H9 (cell line): Measurements from ENCODE around the gene LYSMD2. TPM values are rescaled to one million over a fixed set of nuclear protein-coding genes. Genes with fewer than 3 reads are reported as not detected.

Experiments
- DNase-seq: peaks from one replicate; pipeline ENCODE4 v3.0.0-alpha.2; 2017
- H2AFZ ChIP-seq: one replicate; pipeline ENCODE4 v1.6.1; 2013; ENCODE audit warnings: mild to moderate bottlenecking, low read length, control low read depth, moderate library complexity
- H2AK5ac ChIP-seq: 2 replicates; pipeline ENCODE4 v1.6.1; 2013; ENCODE audit warnings: low read length, control low read depth, mixed read lengths; ENCODE audit not compliant: insufficient read length
- H2BK120ac ChIP-seq: one replicate; pipeline ENCODE4 v1.6.1; 2013; ENCODE audit warnings: low read depth, mild to moderate bottlenecking, low read length, control low read depth, inconsistent platforms; ENCODE audit not compliant: poor library complexity, severe bottlenecking
- H2BK12ac ChIP-seq: 2 replicates; pipeline ENCODE4 v1.6.1; 2013; ENCODE audit warnings: low read length, control low read depth, mixed read lengths, low read depth; ENCODE audit not compliant: insufficient read length
- H2BK15ac ChIP-seq: 2 replicates; pipeline ENCODE4 v1.6.1; 2013; ENCODE audit warnings: low read depth, low read length, control low read depth
- H2BK20ac ChIP-seq: one replicate; pipeline ENCODE4 v1.6.1; 2013; ENCODE audit warnings: low read depth, mild to moderate bottlenecking, low read length, control low read depth, inconsistent platforms; ENCODE audit not compliant: poor library complexity, severe bottlenecking
- H2BK5ac ChIP-seq: 2 replicates; pipeline ENCODE4 v1.6.1; 2013; ENCODE audit warnings: low read length, control low read depth, mixed read lengths; ENCODE audit not compliant: insufficient read length
- H3K14ac ChIP-seq: 2 replicates; pipeline ENCODE4 v1.6.1; 2013; ENCODE audit warnings: low read length, control low read depth; ENCODE audit not compliant: insufficient read depth
- H3K18ac ChIP-seq: 2 replicates; pipeline ENCODE4 v1.6.1; 2013; ENCODE audit warnings: low read depth, mild to moderate bottlenecking, mixed read lengths, low read length, control low read depth; ENCODE audit not compliant: insufficient read length
- H3K23ac ChIP-seq: 2 replicates; pipeline ENCODE4 v1.6.1; 2013; ENCODE audit warnings: low read length, control low read depth, mixed read lengths, low read depth; ENCODE audit not compliant: insufficient read length
- H3K23me2 ChIP-seq: 2 replicates; pipeline ENCODE4 v1.6.1; 2013; ENCODE audit warnings: low read depth, mild to moderate bottlenecking, mixed read lengths, low read length, control low read depth; ENCODE audit not compliant: insufficient read length, poor library complexity, severe bottlenecking
- H3K27ac ChIP-seq: 2 replicates; pipeline ENCODE4 v1.5.1; 2013; ENCODE audit warnings: low read length, control low read depth, mixed read lengths, low read depth; ENCODE audit not compliant: insufficient read length
- H3K27me3 ChIP-seq: 2 replicates; pipeline ENCODE4 v1.6.1; 2013; ENCODE audit warnings: low read length, control low read depth, inconsistent platforms; ENCODE audit not compliant: insufficient read depth
- H3K4ac ChIP-seq: 2 replicates; pipeline ENCODE4 v1.6.1; 2013; ENCODE audit warnings: low read depth, mild to moderate bottlenecking, control low read depth, inconsistent platforms, low read length, moderate library complexity
- H3K4me1 ChIP-seq: 2 replicates; pipeline ENCODE4 v1.6.1; 2013; ENCODE audit warnings: low read length, control low read depth, inconsistent platforms; ENCODE audit not compliant: insufficient read depth
- H3K4me2 ChIP-seq: 2 replicates; pipeline ENCODE4 v1.6.1; 2013; ENCODE audit warnings: low read length, control low read depth, mixed read lengths; ENCODE audit not compliant: insufficient read length, insufficient read depth
- H3K56ac ChIP-seq: 2 replicates; pipeline ENCODE4 v1.6.1; 2013; ENCODE audit warnings: low read depth, mild to moderate bottlenecking, mixed read lengths, low read length, control low read depth; ENCODE audit not compliant: insufficient read length
- H3K79me1 ChIP-seq: 2 replicates; pipeline ENCODE4 v1.6.1; 2013; ENCODE audit warnings: low read depth, mild to moderate bottlenecking, moderate library complexity, low read length, control low read depth, inconsistent platforms; ENCODE audit not compliant: insufficient read depth, poor library complexity, severe bottlenecking
- H3K79me2 ChIP-seq: 2 replicates; pipeline ENCODE4 v1.6.1; 2013; ENCODE audit warnings: low read length, control low read depth, inconsistent platforms; ENCODE audit not compliant: insufficient read depth
- H3K9ac ChIP-seq: 2 replicates; pipeline ENCODE4 v1.6.1; 2013; ENCODE audit warnings: low read length, control low read depth, mixed read lengths; ENCODE audit not compliant: insufficient read length; ENCODE audit errors: extremely low read depth
- H3K9me3 ChIP-seq: one replicate; pipeline ENCODE4 v1.6.1; 2013; ENCODE audit warnings: low read depth, low read length, inconsistent platforms; ENCODE audit not compliant: control insufficient read depth
- H3T11ph ChIP-seq: one replicate; pipeline ENCODE4 v1.6.1; 2013; ENCODE audit warnings: mild to moderate bottlenecking, low read length, control low read depth, inconsistent platforms
- H4K20me1 ChIP-seq: one replicate; pipeline ENCODE4 v1.6.1; 2013; ENCODE audit not compliant: control insufficient read depth, insufficient read length, insufficient read depth
- H4K5ac ChIP-seq: 2 replicates; pipeline ENCODE4 v1.6.1; 2013; ENCODE audit warnings: low read depth, mild to moderate bottlenecking, mixed read lengths, low read length, control low read depth; ENCODE audit not compliant: insufficient read length
- H4K8ac ChIP-seq: replicated peaks from 2 replicates; pipeline ENCODE4 v1.6.1; 2013; ENCODE audit warnings: low read length, control low read depth, mixed read lengths, low read depth; ENCODE audit not compliant: insufficient read length
- H4K91ac ChIP-seq: 2 replicates; pipeline ENCODE4 v1.6.1; 2013; ENCODE audit warnings: low read depth, mild to moderate bottlenecking, moderate library complexity, mixed read lengths, low read length, control low read depth; ENCODE audit not compliant: insufficient read length
- H3K27ac Mint-ChIP-seq, 3 experiments: 2 replicates in 2 of 3; 3 replicates in 1 of 3; pipeline ENCODE4 v1.8.0; 2020 to 2021; ENCODE audit warnings: mixed read lengths in 3 of 3, mild to moderate bottlenecking in 1 of 3, moderate library complexity in 1 of 3
- H3K27me3 Mint-ChIP-seq: 2 replicates; pipeline ENCODE4 v1.8.0; 2021; ENCODE audit warnings: low read depth, mild to moderate bottlenecking, moderate library complexity, mixed read lengths
- H3K36me3 Mint-ChIP-seq, 3 experiments: 2 replicates in 2 of 3; 3 replicates in 1 of 3; pipeline ENCODE4 v1.8.0; 2020 to 2021; ENCODE audit warnings: low read depth in 3 of 3, mixed read lengths in 3 of 3; ENCODE audit not compliant: insufficient read depth in 1 of 3
- H3K4me1 Mint-ChIP-seq, 2 experiments: 2 replicates each; pipeline ENCODE4 v1.8.0; 2020; ENCODE audit warnings: mixed read lengths in 2 of 2
- H3K4me3 Mint-ChIP-seq, 2 experiments: 2 replicates in 1 of 2; 3 replicates in 1 of 2; pipeline ENCODE4 v1.8.0; 2020 to 2021; ENCODE audit warnings: mild to moderate bottlenecking in 2 of 2, mixed read lengths in 2 of 2, moderate library complexity in 1 of 2
- H3K9me3 Mint-ChIP-seq, 2 experiments: 2 replicates in 1 of 2; 3 replicates in 1 of 2; pipeline ENCODE4 v1.8.0; 2020; ENCODE audit warnings: mild to moderate bottlenecking in 2 of 2, mixed read lengths in 2 of 2, moderate library complexity in 1 of 2
- WGBS: extraction: QIAGEN DNeasy Blood & Tissue Kit; methylation state at CpG from one replicate; pipeline ENCODE4 v1.1.7; 2013; ENCODE audit warnings: missing lambda C conversion rate, low lambda C conversion rate, mixed read lengths; ENCODE audit not compliant: insufficient read length; ENCODE audit errors: extremely low coverage; 5-methylcytosine and 5-hydroxymethylcytosine counted together
- total RNA-seq: library from RNA; stranded (reverse); gene quantifications from 2 replicates; pipeline ENCODE4 v1.2.1, GENCODE V29; 2021
- TF ChIP-seq, protein P1 (sequence below): fragments of 200-600 bp; sonication (generic); conservative IDR thresholded peaks from 3 replicates; pipeline ENCODE4 v1.8.0; 2021; ENCODE audit warnings: antibody characterized with exemption, mild to moderate bottlenecking

Gene LYSMD2
- total RNA-seq, 1 experiment from 2014 or later = 3.9 TPM

DNA sequence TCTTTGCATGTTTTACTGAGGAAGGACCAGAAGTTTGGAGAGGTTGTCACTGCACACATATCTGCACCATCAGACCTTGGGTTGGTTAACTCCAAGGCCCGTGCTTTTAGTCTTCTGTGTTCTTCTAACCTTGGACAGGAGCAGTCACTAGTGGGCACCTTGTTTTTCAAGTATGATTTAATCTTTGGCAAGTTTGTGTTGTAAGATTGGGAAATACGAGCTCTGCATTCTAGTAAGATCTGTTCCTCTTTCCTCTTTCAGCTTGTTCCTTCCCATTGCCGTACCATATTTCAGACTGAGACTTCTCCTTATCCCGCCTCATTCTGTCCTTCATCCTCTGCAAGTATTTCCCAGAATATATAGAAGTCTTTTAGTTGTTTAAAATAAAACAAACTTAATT, 19.0 kb upstream of the LYSMD2 start:
- no peaks in the 10 kb centered on the region for H3K79me2 ChIP-seq
- no peak overlapping the region for H3K27ac ChIP-seq
- H2BK15ac ChIP-seq = no peak overlapping the region
- H3K27me3 ChIP-seq = peaks cover 5% of the 10 kb centered on the region; the same call in 1 of the 2 replicates
- TF ChIP-seq, protein P1, sequence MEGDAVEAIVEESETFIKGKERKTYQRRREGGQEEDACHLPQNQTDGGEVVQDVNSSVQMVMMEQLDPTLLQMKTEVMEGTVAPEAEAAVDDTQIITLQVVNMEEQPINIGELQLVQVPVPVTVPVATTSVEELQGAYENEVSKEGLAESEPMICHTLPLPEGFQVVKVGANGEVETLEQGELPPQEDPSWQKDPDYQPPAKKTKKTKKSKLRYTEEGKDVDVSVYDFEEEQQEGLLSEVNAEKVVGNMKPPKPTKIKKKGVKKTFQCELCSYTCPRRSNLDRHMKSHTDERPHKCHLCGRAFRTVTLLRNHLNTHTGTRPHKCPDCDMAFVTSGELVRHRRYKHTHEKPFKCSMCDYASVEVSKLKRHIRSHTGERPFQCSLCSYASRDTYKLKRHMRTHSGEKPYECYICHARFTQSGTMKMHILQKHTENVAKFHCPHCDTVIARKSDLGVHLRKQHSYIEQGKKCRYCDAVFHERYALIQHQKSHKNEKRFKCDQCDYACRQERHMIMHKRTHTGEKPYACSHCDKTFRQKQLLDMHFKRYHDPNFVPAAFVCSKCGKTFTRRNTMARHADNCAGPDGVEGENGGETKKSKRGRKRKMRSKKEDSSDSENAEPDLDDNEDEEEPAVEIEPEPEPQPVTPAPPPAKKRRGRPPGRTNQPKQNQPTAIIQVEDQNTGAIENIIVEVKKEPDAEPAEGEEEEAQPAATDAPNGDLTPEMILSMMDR = no peak
- H3K23me2 ChIP-seq = no peaks in the 10 kb centered on the region
- H3K14ac ChIP-seq = no peak overlapping the region
- no peak overlapping the region for H4K5ac ChIP-seq
- no peak overlapping the region for H2BK120ac ChIP-seq
- H4K91ac ChIP-seq = no peak overlapping the region
- H3K4me1 ChIP-seq = peaks cover 3% of the 10 kb centered on the region; the same call in 1 of the 2 replicates
- no peak overlapping the region for H4K8ac ChIP-seq
- Mint-ChIP-seq H3K4me1 (peaks cover 14% of the 10 kb centered on the region in 2 experiments), H3K4me3 (no peak overlapping the region), H3K36me3 (0 out of 7 replicates have a peak, but pooled peaks cover 0 to 2% (median 0%) of the 10 kb centered on the region in 3 experiments), H3K27me3 (peaks cover 44% of the 10 kb centered on the region), H3K9me3 (peaks cover 2 to 3% of the 10 kb centered on the region in 2 experiments; a peak in 3 of 5 replicates), H3K27ac (no peak overlapping the region)
- no peak overlapping the region for H3K56ac ChIP-seq
- no peaks in the 10 kb centered on the region for H3K79me1 ChIP-seq
- no CpG with 5 or more reads among the region's 4 CpGs for WGBS
- no peak overlapping the region for H3K4ac ChIP-seq
- no peak overlapping the region for H2AFZ ChIP-seq
- H4K20me1 ChIP-seq = no peaks in the 10 kb centered on the region
- DNase-seq = no peak
- no peak overlapping the region for H3T11ph ChIP-seq
- no peak overlapping the region for H2BK12ac ChIP-seq
- H2AK5ac ChIP-seq = no peak overlapping the region
- H3K23ac ChIP-seq = no peak overlapping the region
- no peak overlapping the region for H2BK5ac ChIP-seq
- no peak overlapping the region for H3K18ac ChIP-seq
- no peaks in the 10 kb centered on the region for H3K9me3 ChIP-seq
- H3K9ac ChIP-seq = no peak overlapping the region
- H2BK20ac ChIP-seq = no peak overlapping the region
- no peak overlapping the region for H3K4me2 ChIP-seq
